Tibial nerve (tissue), 4 donors: ENCODE measurements around the gene CTNNA3.
"Not testable (repeated sequence)": the region's sequence is repeated elsewhere in the genome, so short reads cannot be mapped to it uniquely, and the experiment has no call there.

Experiments
- EP300 ChIP-seq, 2 donors: sonication (generic); formaldehyde crosslinking; IDR thresholded peaks; one replicate each; pipeline ENCODE4 v1.6.1; 2017; ENCODE audit warnings: antibody characterized with exemption in 2 of 2, mild to moderate bottlenecking in 1 of 2
- POLR2A ChIP-seq, 2 donors: fragments of 450-650 bp; IDR thresholded peaks; one replicate each; pipeline ENCODE4 v1.6.1; 2017; ENCODE audit warnings: antibody characterized with exemption in 2 of 2, mild to moderate bottlenecking in 2 of 2, moderate library complexity in 2 of 2
- TF ChIP-seq, protein P1 (sequence below), 5 experiments: fragments of 200-600 bp in 3 of 5; fragments of 450-650 bp in 2 of 5; sonication (generic) in 3 of 5; IDR thresholded peaks; one replicate each; pipeline ENCODE4 v1.5.1; 2016 to 2019; ENCODE audit warnings: antibody characterized with exemption in 5 of 5, mild to moderate bottlenecking in 3 of 5, moderate library complexity in 2 of 5

DNA sequence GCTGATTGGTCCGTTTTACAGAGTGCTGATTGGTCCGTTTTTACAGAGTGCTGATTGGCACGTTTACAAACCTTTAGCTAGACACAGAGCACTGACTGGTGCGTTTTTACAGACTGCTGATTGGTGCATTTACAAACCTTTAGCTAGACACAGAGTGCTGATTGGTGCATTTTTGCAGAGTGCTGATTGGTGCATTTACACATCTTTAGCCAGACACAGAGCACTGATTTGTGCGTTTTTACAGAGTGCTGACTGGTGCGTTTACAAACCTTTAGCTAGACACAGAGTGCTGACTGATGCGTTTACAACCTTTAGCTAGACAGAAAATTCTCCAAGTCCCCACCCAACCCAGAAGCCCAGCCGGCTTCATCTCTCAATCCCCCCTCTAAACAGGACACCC lies 11.9 kb downstream of the CTNNA3 start:
- not testable (repeated sequence) for TF ChIP-seq POLR2A, EP300 (IDR thresholded peaks at IDR 0.05)
- TF ChIP-seq, protein P1, sequence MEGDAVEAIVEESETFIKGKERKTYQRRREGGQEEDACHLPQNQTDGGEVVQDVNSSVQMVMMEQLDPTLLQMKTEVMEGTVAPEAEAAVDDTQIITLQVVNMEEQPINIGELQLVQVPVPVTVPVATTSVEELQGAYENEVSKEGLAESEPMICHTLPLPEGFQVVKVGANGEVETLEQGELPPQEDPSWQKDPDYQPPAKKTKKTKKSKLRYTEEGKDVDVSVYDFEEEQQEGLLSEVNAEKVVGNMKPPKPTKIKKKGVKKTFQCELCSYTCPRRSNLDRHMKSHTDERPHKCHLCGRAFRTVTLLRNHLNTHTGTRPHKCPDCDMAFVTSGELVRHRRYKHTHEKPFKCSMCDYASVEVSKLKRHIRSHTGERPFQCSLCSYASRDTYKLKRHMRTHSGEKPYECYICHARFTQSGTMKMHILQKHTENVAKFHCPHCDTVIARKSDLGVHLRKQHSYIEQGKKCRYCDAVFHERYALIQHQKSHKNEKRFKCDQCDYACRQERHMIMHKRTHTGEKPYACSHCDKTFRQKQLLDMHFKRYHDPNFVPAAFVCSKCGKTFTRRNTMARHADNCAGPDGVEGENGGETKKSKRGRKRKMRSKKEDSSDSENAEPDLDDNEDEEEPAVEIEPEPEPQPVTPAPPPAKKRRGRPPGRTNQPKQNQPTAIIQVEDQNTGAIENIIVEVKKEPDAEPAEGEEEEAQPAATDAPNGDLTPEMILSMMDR (IDR thresholded peaks at IDR 0.05), result not testable (repeated sequence)
